ENCODE data around the gene OPCML.

The OPCML gene

GRCh38 chr11:133052537-133052936, 479.8 kb downstream of the OPCML start:
- Histone ChIP-seq H3K27ac (ENCODE audit: low read length) (no peak overlapping the region), H3K79me2 (ENCODE audit: low read length) (no peaks in the 10 kb centered on the region), H3K4me2 (ENCODE audit: low read depth, low read length) (no peak overlapping the region), H3K36me3 (replicated peaks; ENCODE audit: insufficient read depth, low read length) (no peaks in the 10 kb centered on the region), H3K9ac (ENCODE audit: low read length) (no peak overlapping the region), H3K4me3 (ENCODE audit: low read length) (no peak overlapping the region), H3K4me1 (ENCODE audit: low read length) (no peaks in the 10 kb centered on the region), H2AFZ (ENCODE audit: low read length) (no peak overlapping the region), H3K9me2 (replicated peaks; ENCODE audit: insufficient read depth, low read length) (no peaks in the 10 kb centered on the region), H3F3A (ENCODE audit: insufficient read depth, low read length) (no peaks in the 10 kb centered on the region), H3K27me3 (replicated peaks; ENCODE audit: insufficient read depth, low read length) (no peaks in the 10 kb centered on the region), H3K9me3 (replicated peaks; ENCODE audit: insufficient read depth, low read length) (no peaks in the 10 kb centered on the region), H4K20me1 (ENCODE audit: insufficient read depth, low read length) (no peaks in the 10 kb centered on the region)
- TF ChIP-seq EZH2phosphoT487 (IDR thresholded peaks at IDR 0.05; ENCODE audit: low read length) (no peak), EZH2 (optimal IDR thresholded peaks at IDR 0.05; ENCODE audit: low read depth, low read length) (no peak), CTCF (IDR thresholded peaks at IDR 0.05; ENCODE audit: low read length) (no peak)
- DNase-seq, result no peak

- no peaks in the 10 kb centered on the region for H3K79me2 ChIP-seq (ENCODE audit: low read length)
- H3K27ac ChIP-seq (ENCODE audit: low read length), result no peak overlapping the region
- no peaks in the 10 kb centered on the region for H3K9me2 ChIP-seq (replicated peaks; ENCODE audit: insufficient read depth, low read length)
- TF ChIP-seq EZH2 (optimal IDR thresholded peaks at IDR 0.05; ENCODE audit: low read depth, low read length), result no peak
- TF ChIP-seq EZH2phosphoT487 (IDR thresholded peaks at IDR 0.05; ENCODE audit: low read length), result no peak
- TF ChIP-seq CTCF (IDR thresholded peaks at IDR 0.05; ENCODE audit: low read length), result no peak
- H3F3A ChIP-seq (ENCODE audit: insufficient read depth, low read length), result no peaks in the 10 kb centered on the region
- no peak overlapping the region for H3K4me2 ChIP-seq (ENCODE audit: low read depth, low read length)
- DNase-seq, result no peak
- no peaks in the 10 kb centered on the region for H3K4me1 ChIP-seq (ENCODE audit: low read length)
- H3K9me3 ChIP-seq (replicated peaks; ENCODE audit: insufficient read depth, low read length), result no peaks in the 10 kb centered on the region
- H4K20me1 ChIP-seq (ENCODE audit: insufficient read depth, low read length), result no peaks in the 10 kb centered on the region
- H3K4me3 ChIP-seq (ENCODE audit: low read length), result no peak overlapping the region
- H2AFZ ChIP-seq (ENCODE audit: low read length), result no peak overlapping the region
- H3K9ac ChIP-seq (ENCODE audit: low read length), result no peak overlapping the region
- no peaks in the 10 kb centered on the region for H3K36me3 ChIP-seq (replicated peaks; ENCODE audit: insufficient read depth, low read length)
- no peaks in the 10 kb centered on the region for H3K27me3 ChIP-seq (replicated peaks; ENCODE audit: insufficient read depth, low read length)
Observed at GRCh38 chr11:133049244-133050019, 482.9 kb downstream of the OPCML start.

- Histone ChIP-seq H3K9me3 (replicated peaks; ENCODE audit: insufficient read depth, low read length) (no peaks in the 10 kb centered on the region), H3K79me2 (ENCODE audit: low read length) (no peaks in the 10 kb centered on the region)
Observed at GRCh38 chr11:133048270-133048669, 484.0 kb downstream of the OPCML start.

More at GRCh38 chr11:133048270-133048669, 484.0 kb downstream of the OPCML start:
- Histone ChIP-seq H2AFZ (ENCODE audit: low read length) (no peak overlapping the region), H4K20me1 (ENCODE audit: insufficient read depth, low read length) (no peaks in the 10 kb centered on the region), H3K4me3 (ENCODE audit: low read length) (no peak overlapping the region), H3K9me2 (replicated peaks; ENCODE audit: insufficient read depth, low read length) (no peaks in the 10 kb centered on the region), H3K27ac (ENCODE audit: low read length) (no peak overlapping the region), H3K27me3 (replicated peaks; ENCODE audit: insufficient read depth, low read length) (no peaks in the 10 kb centered on the region), H3K36me3 (replicated peaks; ENCODE audit: insufficient read depth, low read length) (no peaks in the 10 kb centered on the region), H3F3A (ENCODE audit: insufficient read depth, low read length) (no peaks in the 10 kb centered on the region), H3K4me1 (ENCODE audit: low read length) (no peaks in the 10 kb centered on the region), H3K4me2 (ENCODE audit: low read depth, low read length) (no peak overlapping the region), H3K9ac (ENCODE audit: low read length) (no peak overlapping the region)
- DNase-seq, result no peak
- TF ChIP-seq EZH2 (optimal IDR thresholded peaks at IDR 0.05; ENCODE audit: low read depth, low read length) (no peak), CTCF (IDR thresholded peaks at IDR 0.05; ENCODE audit: low read length) (no peak), EZH2phosphoT487 (IDR thresholded peaks at IDR 0.05; ENCODE audit: low read length) (no peak)
